H1 (cell line): ENCODE data around the gene ENO3. TPM values are rescaled to one million over a fixed set of nuclear protein-coding genes. Genes with fewer than 3 reads are reported as not detected.
A peak's percentile ranks its signal among the peaks of the same experiment; 100 is the strongest.

Experiments
- JUND ChIP-seq: IDR thresholded peaks from 2 replicates; pipeline ENCODE4 v1.6.1; 2011; ENCODE audit warnings: mild to moderate bottlenecking, improper control_type of control experiment, low read length
- MAX ChIP-seq: IDR thresholded peaks from 2 replicates; pipeline ENCODE4 v1.6.1; 2012; ENCODE audit warnings: inconsistent platforms
- ZNF274 ChIP-seq: IDR thresholded peaks from 2 replicates; pipeline ENCODE4 v1.7.0; 2012; ENCODE audit warnings: low read length, borderline replicate concordance; ENCODE audit errors: extremely low read depth
- polyA plus RNA-seq, 7 experiments: library from polyadenylated mRNA; depleted of rRNA in 3 of 7; stranded (reverse) in 5 of 7; unstranded in 2 of 7; fragments of >200 nt in 5 of 7; fragments of 200-250 nt in 2 of 7; gene quantifications; 1 replicate in 5 of 7; 2 replicates in 1 of 7; 4 replicates in 1 of 7; pipeline versions ENCODE4 v1.2.1 to v1.2.3, GENCODE V29; 2011 to 2013; ENCODE audit warnings: missing spikeins in 2 of 7, mixed read lengths in 2 of 7
- total RNA-seq: library from RNA; stranded (reverse); fragmentation: NEBNext Ultra II Directional; extraction: Animal tissue kit (Norgen Biotek cat#: 25700); gene quantifications from 2 replicates; pipeline ENCODE4 v1.2.1, GENCODE V29; 2021

ENO3 gene
- total and polyA plus RNA-seq, 2 of the 8 experiments (the other 6 are each of a cell fraction or from before 2014, with no cell fraction given) = 25.0 to 25.7 TPM

- TF ChIP-seq ZNF274 (no peak), JUND (no peak), MAX (peak; percentile 84)
Measured at GRCh38 chr17:4949321-4950074, 1.4 kb upstream of the ENO3 start (continued).
